ENCODE measurements around the gene IPO9. TPM values are rescaled to one million over a fixed set of nuclear protein-coding genes. Genes with fewer than 3 reads are reported as not detected.
"Not testable (repeated sequence)": the region's sequence is repeated elsewhere in the genome, so short reads cannot be mapped to it uniquely, and the experiment has no call there.

Gene IPO9
- total RNA-seq, 2 donors from 2014 or later = 22.9 to 52.0 TPM

DNA sequence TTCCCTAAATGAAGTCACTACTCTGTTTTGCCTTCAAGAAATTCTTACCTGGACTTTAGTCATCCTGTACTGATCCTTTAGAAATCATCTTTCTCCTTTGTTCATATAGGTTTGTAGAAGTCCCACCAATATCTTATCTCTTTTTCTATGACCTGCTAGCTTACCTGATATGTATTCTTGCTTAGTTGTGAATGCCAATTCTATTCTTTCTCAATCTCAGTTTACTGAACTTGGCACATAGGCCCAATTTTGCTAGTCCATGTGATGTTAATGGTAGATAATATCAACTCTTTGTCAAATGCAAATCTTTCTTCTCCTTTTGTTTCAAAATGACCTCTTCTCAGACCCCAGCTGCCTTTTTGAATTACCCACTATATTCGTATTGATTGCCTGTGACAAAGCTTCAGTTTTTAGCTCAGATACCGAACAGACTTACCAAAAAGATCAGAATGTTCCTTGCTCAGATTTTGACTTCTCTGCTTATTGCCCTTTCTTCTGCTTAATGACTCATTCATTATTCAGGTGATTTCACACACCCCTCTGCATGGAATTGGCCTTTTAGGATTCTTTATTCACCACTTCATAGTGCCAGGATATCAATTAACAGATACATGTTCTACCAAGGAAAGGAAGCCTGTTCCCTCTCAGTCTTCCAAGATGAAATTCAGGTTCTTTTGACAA lies 20.6 kb downstream of the IPO9 start:
- H3K4me3 ChIP-seq = no peak overlapping the region
- no peaks in the 10 kb centered on the region for H3K4me1 ChIP-seq
- TF ChIP-seq, protein P1, sequence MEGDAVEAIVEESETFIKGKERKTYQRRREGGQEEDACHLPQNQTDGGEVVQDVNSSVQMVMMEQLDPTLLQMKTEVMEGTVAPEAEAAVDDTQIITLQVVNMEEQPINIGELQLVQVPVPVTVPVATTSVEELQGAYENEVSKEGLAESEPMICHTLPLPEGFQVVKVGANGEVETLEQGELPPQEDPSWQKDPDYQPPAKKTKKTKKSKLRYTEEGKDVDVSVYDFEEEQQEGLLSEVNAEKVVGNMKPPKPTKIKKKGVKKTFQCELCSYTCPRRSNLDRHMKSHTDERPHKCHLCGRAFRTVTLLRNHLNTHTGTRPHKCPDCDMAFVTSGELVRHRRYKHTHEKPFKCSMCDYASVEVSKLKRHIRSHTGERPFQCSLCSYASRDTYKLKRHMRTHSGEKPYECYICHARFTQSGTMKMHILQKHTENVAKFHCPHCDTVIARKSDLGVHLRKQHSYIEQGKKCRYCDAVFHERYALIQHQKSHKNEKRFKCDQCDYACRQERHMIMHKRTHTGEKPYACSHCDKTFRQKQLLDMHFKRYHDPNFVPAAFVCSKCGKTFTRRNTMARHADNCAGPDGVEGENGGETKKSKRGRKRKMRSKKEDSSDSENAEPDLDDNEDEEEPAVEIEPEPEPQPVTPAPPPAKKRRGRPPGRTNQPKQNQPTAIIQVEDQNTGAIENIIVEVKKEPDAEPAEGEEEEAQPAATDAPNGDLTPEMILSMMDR (IDR thresholded peaks at IDR 0.05) = no peak
- no peaks in the 10 kb centered on the region for H3K27me3 ChIP-seq
- H3K27ac ChIP-seq = no peak overlapping the region
- no peaks in the 10 kb centered on the region for H3K9me3 ChIP-seq
- H3K9ac ChIP-seq (ENCODE audit: low read depth in 2 of 2, low read length in 2 of 2) = no peak overlapping the region
- DNase-seq = no peak
- intact Hi-C loops (cut with DNase I) = no loop called here
- peaks cover 5% of the 10 kb centered on the region for H3K36me3 ChIP-seq

DNA sequence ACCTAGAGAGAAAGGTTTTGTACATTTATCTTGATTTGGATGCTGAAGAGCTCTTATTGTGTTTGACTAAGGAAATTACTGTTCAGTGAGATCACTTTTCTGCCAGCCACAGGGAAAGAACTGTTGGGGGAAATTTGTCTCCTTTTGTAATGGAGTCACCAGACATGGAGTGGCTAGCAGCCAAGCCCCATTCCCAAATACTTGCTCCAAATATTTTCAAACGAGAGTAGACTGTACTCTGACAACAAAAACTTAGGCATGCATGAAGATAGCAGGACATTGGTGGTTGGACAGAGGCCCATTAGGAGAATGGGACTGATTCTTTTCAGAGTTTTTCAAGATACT lies 21.1 kb downstream of the IPO9 start:
- intact Hi-C loops (cut with DNase I) = no loop called here
- no peak overlapping the region for H3K9ac ChIP-seq (ENCODE audit: low read depth in 2 of 2, low read length in 2 of 2)
- TF ChIP-seq, protein P1 (IDR thresholded peaks at IDR 0.05) = no peak
- no peak for DNase-seq
- H3K36me3 ChIP-seq = peaks cover 5% of the 10 kb centered on the region
- no peaks in the 10 kb centered on the region for H3K4me1 ChIP-seq
- H3K4me3 ChIP-seq = no peak overlapping the region
- H3K27me3 ChIP-seq = no peaks in the 10 kb centered on the region
- no peak overlapping the region for H3K27ac ChIP-seq
- no peaks in the 10 kb centered on the region for H3K9me3 ChIP-seq

DNA sequence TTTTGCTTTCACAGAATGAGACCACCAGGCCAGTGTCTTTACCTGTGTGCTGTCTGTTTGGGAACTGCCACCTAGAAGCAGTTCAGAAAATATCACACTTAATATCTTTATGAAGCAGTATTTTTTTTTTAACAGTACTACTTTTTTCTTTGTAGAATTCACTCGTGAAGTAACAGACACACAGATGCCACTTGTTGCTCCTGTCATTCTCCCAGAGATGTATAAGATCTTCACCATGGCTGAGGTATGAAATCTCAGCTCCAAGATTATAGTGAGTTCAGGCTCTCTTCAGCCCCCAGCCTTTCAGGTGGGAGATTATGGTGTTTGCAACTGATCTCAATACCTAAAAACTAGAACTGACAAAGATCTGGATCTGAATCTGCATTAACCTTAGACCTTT lies 23.0 kb downstream of the IPO9 start:
- TF ChIP-seq, protein P1 (IDR thresholded peaks at IDR 0.05) = no peak
- no peak overlapping the region for H3K27ac ChIP-seq
- H3K4me3 ChIP-seq = no peak overlapping the region
- H3K36me3 ChIP-seq = peaks cover 13% of the 10 kb centered on the region
- H3K4me1 ChIP-seq = no peaks in the 10 kb centered on the region
- DNase-seq = no peak
- intact Hi-C loops (cut with DNase I) = no loop called here
- H3K9ac ChIP-seq (ENCODE audit: low read depth in 2 of 2, low read length in 2 of 2) = no peak overlapping the region
- no peaks in the 10 kb centered on the region for H3K27me3 ChIP-seq
- H3K9me3 ChIP-seq = no peaks in the 10 kb centered on the region

DNA sequence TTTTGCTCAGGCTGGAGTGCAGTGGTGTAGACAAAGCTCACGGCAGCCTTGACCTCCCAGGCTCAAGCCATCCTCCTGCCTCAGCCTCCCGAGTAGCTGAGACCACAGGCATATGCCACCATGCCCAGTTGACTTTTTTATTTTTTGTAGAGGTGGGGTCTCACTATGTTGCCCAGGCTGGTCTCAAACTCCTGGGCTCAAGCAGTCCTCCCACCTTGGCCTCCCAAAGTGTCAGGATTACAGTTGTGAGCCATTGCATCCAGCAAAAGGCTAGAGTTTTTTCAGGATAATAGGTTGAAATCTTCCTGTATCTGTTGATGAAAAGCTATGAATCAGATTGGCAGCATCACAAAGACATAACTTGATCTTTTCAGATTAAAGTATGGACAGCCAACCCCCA lies 27.8 kb downstream of the IPO9 start:
- DNase-seq; intact Hi-C loops (cut with DNase I); H3K27me3 ChIP-seq; H3K27ac ChIP-seq; H3K4me3 ChIP-seq; H3K4me1 ChIP-seq; H3K9me3 ChIP-seq; H3K9ac ChIP-seq (ENCODE audit: low read depth in 2 of 2, low read length in 2 of 2): not testable (repeated sequence)
- peaks cover 12% of the 10 kb centered on the region for H3K36me3 ChIP-seq

DNA sequence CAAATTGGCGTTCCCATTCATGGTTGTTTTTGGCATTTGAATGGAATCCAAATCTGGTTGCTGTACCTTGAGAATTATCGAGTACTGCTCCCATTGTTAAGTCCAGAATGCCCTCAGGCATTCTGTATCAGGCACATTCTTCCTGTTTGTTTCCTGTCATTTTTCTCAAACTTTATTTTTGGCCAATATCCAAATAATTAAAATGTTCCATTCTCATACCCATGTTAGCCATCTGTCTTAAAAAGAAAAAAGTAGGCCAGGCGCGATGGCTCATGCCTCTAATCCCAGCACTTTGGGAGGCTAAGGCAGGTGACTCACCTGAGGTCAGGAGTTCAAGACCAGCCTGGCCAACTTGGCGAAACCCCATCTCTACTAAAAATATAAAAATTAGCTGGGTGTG lies 30.5 kb downstream of the IPO9 start:
- intact Hi-C loops (cut with DNase I) = no loop called here
- Histone ChIP-seq H3K36me3 (peaks cover 12% of the 10 kb centered on the region), H3K4me1 (no peaks in the 10 kb centered on the region), H3K27ac (no peak overlapping the region), H3K9me3 (no peaks in the 10 kb centered on the region), H3K9ac (ENCODE audit: low read depth in 2 of 2, low read length in 2 of 2) (no peak overlapping the region), H3K27me3 (no peaks in the 10 kb centered on the region), H3K4me3 (no peak overlapping the region)
- no peak for DNase-seq
- TF ChIP-seq, protein P1 (IDR thresholded peaks at IDR 0.05) = no peak

DNA sequence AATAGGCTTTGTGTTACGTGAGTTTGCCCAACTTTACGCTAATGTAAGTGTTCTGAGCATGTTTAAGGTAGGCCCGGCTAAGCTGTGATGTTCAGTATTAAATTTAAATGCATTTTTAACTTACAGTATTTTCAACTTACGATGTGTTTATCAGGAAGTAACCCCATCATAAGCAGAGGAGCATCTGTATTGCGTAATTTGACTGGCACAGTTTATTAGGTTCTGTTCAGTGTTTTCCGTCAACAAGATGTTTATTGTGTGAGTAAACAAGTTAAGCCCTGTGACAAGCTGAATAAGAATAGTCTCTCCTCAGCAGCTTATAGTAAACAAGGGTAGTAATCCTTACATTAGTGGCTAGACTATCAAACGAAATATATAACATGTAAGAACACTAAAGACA lies 32.5 kb downstream of the IPO9 start:
- no peak for DNase-seq
- Histone ChIP-seq H3K9me3 (no peaks in the 10 kb centered on the region), H3K9ac (ENCODE audit: low read depth in 2 of 2, low read length in 2 of 2) (no peak overlapping the region), H3K27me3 (no peaks in the 10 kb centered on the region), H3K36me3 (peaks cover 7% of the 10 kb centered on the region), H3K27ac (no peak overlapping the region), H3K4me1 (no peaks in the 10 kb centered on the region), H3K4me3 (no peak overlapping the region)
- TF ChIP-seq, protein P1 (IDR thresholded peaks at IDR 0.05) = no peak
- intact Hi-C loops (cut with DNase I) = no loop called here
